GM21576 (cell line): ENCODE results near the gene GDPD5.
A peak's percentile ranks its signal among the peaks of the same experiment; 100 is the strongest.

Experiments
- ATAC-seq: cut with Tn5 transposase; IDR thresholded peaks from one replicate; pipeline ENCODE4 v1.9.1; 2021; ENCODE audit warnings: mild to moderate bottlenecking, moderate library complexity; ENCODE audit not compliant: unreplicated experiment

Gene GDPD5

GRCh38 chr11:75536786-75537641, 11.3 kb upstream of the GDPD5 start:
- peak; percentile 73 for ATAC-seq

GRCh38 chr11:75535071-75535470, 9.3 kb upstream of the GDPD5 start:
- no peak for ATAC-seq

GRCh38 chr11:75534259-75535069, 8.7 kb upstream of the GDPD5 start:
- no peak for ATAC-seq

- ATAC-seq: no peak
Measured at GRCh38 chr11:75533896-75534258, 8.1 kb upstream of the GDPD5 start.

DNA sequence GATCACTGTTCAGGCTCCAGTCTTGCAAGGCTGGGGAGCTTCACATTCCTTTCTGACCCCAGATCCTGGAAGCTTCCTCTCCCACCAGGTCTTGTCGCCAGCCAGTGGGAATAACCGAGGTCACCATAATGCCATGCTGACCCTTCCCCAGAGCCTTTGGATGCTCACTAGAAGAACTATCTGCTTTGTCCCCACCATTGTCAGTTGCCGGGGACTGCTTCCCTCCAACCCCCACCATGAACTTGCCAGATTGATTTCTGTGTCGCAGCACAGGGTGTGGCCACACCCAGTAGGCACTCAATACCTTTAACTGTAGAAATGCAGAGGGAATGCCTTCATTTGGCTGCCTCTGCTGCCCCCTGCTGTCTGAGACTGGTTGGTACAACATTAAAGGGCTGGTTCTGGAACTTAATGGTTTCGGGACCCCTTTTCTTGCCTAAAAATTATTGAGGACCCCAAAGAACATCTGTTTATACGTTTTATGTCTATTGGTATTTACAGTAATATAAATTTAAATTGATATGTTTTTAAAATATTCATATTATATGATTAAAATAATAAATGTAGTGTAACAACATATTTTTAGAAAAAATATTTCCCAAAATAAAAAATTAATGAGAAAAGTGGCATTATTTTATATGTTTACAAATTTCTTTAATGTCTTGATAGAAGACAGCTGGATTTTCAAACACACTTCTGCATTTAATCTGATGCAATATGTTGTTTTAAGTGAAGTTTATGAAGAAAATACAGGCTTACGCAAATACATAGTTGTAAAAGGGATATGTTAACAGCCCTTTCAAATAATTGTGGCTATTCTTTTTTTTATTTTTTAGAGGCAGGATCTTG, 6.7 kb upstream of the GDPD5 start:
- no peak for ATAC-seq

DNA sequence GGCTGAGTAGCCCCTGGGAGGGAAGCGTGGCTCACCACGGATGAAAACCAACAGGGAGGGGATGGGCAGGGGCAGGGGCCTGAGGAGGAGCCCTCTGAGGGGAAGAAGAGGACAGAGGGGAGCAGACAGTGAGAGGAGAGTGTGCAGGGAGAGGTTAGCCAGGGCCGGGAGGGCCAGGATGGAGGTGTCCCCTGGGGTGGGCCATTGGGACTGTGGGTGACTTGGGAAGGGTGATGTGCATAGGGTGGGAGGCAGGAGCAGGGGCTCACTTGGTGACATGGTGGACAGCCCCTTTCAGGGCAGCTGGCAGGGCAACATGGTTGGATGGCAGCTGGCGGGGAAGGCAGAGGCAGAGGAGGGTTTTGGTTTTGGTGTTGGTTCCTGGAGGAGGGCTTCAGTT, 5.6 kb upstream of the GDPD5 start:
- ATAC-seq: no peak

DNA sequence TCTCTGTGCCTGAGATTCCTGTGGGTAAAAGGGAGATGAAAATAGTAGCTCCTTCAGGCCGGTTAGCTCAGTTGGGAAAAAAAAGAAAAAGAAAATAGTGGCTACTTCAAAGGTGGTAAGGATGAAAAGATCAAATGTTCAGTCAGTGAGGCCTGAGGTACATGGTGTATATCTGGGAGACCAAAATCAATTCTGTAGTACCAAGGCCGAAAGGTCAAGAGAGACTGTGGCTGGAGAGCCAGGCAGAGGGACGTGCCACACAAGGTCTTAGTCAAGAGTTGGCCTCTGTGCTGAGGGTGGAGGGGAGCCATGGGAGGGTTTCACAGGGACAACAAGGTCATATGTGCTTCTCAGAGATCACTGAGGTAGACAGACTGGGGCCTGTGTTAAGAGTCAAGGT, 4.8 kb upstream of the GDPD5 start:
- ATAC-seq: no peak

GRCh38 chr11:75527938-75528735, 2.4 kb upstream of the GDPD5 start:
- no peak for ATAC-seq

GRCh38 chr11:75527130-75527529, 1.4 kb upstream of the GDPD5 start:
- ATAC-seq: no peak

GRCh38 chr11:75526192-75526541, 426 bp upstream of the GDPD5 start:
- ATAC-seq: no peak

- no peak for ATAC-seq
Measured at GRCh38 chr11:75524665-75525432, 892 bp downstream of the GDPD5 start.

DNA sequence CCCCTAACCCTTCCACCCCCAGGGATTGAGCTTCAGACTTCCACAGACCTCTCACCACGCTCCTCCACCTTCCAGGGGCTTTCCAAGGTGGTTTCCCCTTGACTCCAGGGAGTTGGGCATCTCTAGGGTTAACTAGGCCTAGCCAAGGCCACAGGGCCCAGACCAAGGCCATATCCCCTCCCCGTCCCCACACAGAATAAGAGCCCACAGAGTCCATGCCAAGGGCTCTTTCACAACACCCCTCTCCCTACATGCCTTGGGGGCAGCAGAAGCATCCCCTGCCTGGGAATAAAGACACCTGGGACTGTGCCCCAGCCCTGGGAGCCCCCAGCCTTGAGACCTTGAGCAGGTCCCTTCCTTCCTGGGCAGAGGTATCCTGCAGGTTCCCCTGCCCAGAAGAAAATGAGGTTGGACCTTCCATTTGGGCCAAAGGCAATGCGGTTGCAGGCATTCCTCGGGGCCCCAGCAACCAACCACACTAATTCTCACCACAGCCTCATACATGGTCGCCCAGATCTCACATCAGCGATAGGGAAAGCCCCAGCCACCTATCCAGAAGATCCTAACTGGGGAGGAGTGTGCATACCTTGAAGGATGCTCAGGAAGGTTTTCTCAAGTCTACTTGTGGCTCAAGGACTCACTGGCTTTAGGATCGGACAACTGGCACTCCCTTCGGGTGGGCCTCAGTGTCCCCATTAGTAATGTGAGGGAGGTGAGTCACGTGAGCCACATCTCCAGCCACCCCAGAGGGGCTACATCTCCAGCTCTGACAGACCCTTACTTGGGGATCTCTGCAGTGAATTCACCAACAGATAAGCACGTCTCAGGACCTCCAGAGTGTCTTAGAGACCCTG, 1.7 kb downstream of the GDPD5 start:
- ATAC-seq: no peak

GRCh38 chr11:75523189-75523588, 2.6 kb downstream of the GDPD5 start:
- ATAC-seq: no peak

- ATAC-seq: no peak
Measured at GRCh38 chr11:75522286-75523044, 3.3 kb downstream of the GDPD5 start.

DNA sequence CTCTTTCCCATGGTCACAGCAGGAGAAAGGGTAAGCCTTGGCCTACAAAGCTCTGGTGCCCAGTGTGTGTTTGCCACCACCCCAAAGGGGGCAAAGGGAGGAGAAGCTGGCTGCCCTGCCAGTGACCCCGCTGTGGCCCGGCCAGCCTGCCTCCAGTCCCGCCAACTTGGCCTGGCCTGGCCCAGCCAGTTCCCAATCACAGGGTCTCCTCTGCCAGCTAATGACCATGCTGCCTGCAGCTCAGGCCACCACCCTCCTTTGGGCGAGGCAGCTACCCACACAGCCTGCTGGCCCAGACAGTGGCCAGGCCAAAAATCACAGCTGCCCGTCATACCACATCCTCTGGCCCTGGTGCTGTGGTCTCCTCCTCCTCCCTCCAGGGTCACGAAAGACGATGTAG, 5.1 kb downstream of the GDPD5 start:
- no peak for ATAC-seq

GRCh38 chr11:75518771-75519653, 6.7 kb downstream of the GDPD5 start:
- no peak for ATAC-seq

- ATAC-seq: no peak
Measured at GRCh38 chr11:75518204-75518549, 7.6 kb downstream of the GDPD5 start.
